HT1080 (cell line): ENCODE measurements around the gene BASP1. TPM values are rescaled to one million over a fixed set of nuclear protein-coding genes. Genes with fewer than 3 reads are reported as not detected.
"Not testable (repeated sequence)": the region's sequence is repeated elsewhere in the genome, so short reads cannot be mapped to it uniquely, and the experiment has no call there.

ENCODE experiments used
- DNase-seq: peaks from one replicate; pipeline ENCODE4 v3.0.0-alpha.2; 2015; ENCODE audit warnings: low read depth
- total RNA-seq: library from RNA; depleted of rRNA; stranded (reverse); fragments of >200 nt; shearing (Covaris generic); gene quantifications from 2 replicates; pipeline ENCODE4 v1.2.3, GENCODE V29; 2014

The BASP1 gene
- total RNA-seq, 1 experiment from 2014 or later: 149 TPM

GRCh38 chr5:17252543-17252942 is 35.1 kb downstream of the BASP1 start:
- peak; percentile 61 for DNase-seq

GRCh38 chr5:17255471-17256021 is 38.1 kb downstream of the BASP1 start:
- peak; percentile 24 for DNase-seq

- DNase-seq: no peak
Observed at GRCh38 chr5:17256171-17256570, 38.7 kb downstream of the BASP1 start.

GRCh38 chr5:17256839-17257238 is 39.4 kb downstream of the BASP1 start:
- DNase-seq: no peak

GRCh38 chr5:17257705-17258273 is 40.4 kb downstream of the BASP1 start:
- no peak for DNase-seq

- DNase-seq: peak; percentile 79
Observed at GRCh38 chr5:17258431-17258830, 41.0 kb downstream of the BASP1 start.

GRCh38 chr5:17259012-17259411 is 41.6 kb downstream of the BASP1 start:
- DNase-seq: not testable (repeated sequence)

GRCh38 chr5:17259630-17260257 is 42.3 kb downstream of the BASP1 start:
- no peak for DNase-seq

- no peak for DNase-seq
Observed at GRCh38 chr5:17260549-17260948, 43.1 kb downstream of the BASP1 start.

- DNase-seq: no peak
Observed at GRCh38 chr5:17261075-17261474, 43.6 kb downstream of the BASP1 start.

GRCh38 chr5:17265041-17265440 is 47.6 kb downstream of the BASP1 start:
- DNase-seq: no peak

GRCh38 chr5:17267106-17267505 is 49.7 kb downstream of the BASP1 start:
- DNase-seq: no peak

GRCh38 chr5:17269201-17269600 is 51.8 kb downstream of the BASP1 start:
- no peak for DNase-seq

GRCh38 chr5:17272111-17272510 is 54.7 kb downstream of the BASP1 start:
- DNase-seq: no peak

GRCh38 chr5:17275289-17276158 is 58.1 kb downstream of the BASP1 start:
- no peak for DNase-seq

GRCh38 chr5:17276445-17276844 is 59.0 kb downstream of the BASP1 start:
- DNase-seq: no peak

- DNase-seq: no peak
Observed at GRCh38 chr5:17277907-17278306, 60.5 kb downstream of the BASP1 start.

GRCh38 chr5:17278931-17279330 is 61.5 kb downstream of the BASP1 start:
- DNase-seq: no peak

- no peak for DNase-seq
Observed at GRCh38 chr5:17279487-17279886, 62.1 kb downstream of the BASP1 start.

GRCh38 chr5:17282283-17283120 is 65.1 kb downstream of the BASP1 start:
- DNase-seq: no peak

GRCh38 chr5:17283121-17283415 is 65.6 kb downstream of the BASP1 start:
- DNase-seq: no peak
